ENCODE results near the gene CCDC80. TPM values are rescaled to one million over a fixed set of nuclear protein-coding genes. Genes with fewer than 3 reads are reported as not detected.

The CCDC80 gene
- total and polyA plus RNA-seq, 9 of the 15 experiments (the other 6 are each of a cell fraction or from before 2014, with no cell fraction given), result 0.17 to 2.0 (median 1.1) TPM

DNA sequence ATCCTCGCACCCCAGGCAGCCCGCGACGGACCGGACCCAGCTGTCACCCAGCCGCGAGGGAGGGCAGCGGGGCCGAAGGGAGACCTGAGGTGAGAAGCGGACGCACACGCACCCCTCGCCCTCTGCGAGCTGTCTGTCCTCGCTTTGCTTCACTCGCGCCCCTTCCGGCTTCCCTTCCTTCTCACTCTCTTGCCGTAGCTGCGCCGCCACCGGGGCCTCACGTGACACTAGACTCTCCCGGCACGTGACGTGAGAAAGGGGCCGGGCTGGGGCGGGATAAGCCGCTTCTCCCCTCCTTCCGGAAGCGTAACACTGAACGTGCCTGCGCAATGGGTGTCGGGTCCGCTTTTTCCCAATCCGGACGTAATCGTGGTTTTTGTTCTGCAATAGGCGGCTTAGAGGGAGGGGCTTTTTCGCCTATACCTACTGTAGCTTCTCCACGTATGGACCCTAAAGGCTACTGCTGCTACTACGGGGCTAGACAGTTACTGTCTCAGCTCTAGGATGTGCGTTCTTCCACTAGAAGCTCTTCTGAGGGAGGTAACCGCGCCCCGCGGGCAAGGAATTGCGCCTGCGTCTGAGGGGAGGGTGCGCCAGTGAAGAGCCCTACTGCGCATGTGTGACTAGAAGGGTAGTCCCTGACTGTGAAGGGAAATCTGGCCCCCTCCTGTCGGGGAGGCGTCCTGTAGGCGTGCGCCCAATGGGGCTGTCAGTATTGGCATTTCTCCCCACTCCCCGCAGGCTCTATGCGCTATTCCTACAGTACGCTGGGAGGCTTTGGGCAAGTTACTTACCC is 79.0 kb downstream of the CCDC80 start, which contains the start of the genes ATG3 and SLC35A5 (continued):
- TF ChIP-seq LCOR (CRISPR knock-in tag; IDR thresholded peaks at IDR 0.05), result peak; percentile 51; the same call in 1 of the 2 replicates
- TF ChIP-seq CREBBP (IDR thresholded peaks at IDR 0.05; ENCODE audit: low read depth, low read length), result no peak
- TF ChIP-seq, protein P1, sequence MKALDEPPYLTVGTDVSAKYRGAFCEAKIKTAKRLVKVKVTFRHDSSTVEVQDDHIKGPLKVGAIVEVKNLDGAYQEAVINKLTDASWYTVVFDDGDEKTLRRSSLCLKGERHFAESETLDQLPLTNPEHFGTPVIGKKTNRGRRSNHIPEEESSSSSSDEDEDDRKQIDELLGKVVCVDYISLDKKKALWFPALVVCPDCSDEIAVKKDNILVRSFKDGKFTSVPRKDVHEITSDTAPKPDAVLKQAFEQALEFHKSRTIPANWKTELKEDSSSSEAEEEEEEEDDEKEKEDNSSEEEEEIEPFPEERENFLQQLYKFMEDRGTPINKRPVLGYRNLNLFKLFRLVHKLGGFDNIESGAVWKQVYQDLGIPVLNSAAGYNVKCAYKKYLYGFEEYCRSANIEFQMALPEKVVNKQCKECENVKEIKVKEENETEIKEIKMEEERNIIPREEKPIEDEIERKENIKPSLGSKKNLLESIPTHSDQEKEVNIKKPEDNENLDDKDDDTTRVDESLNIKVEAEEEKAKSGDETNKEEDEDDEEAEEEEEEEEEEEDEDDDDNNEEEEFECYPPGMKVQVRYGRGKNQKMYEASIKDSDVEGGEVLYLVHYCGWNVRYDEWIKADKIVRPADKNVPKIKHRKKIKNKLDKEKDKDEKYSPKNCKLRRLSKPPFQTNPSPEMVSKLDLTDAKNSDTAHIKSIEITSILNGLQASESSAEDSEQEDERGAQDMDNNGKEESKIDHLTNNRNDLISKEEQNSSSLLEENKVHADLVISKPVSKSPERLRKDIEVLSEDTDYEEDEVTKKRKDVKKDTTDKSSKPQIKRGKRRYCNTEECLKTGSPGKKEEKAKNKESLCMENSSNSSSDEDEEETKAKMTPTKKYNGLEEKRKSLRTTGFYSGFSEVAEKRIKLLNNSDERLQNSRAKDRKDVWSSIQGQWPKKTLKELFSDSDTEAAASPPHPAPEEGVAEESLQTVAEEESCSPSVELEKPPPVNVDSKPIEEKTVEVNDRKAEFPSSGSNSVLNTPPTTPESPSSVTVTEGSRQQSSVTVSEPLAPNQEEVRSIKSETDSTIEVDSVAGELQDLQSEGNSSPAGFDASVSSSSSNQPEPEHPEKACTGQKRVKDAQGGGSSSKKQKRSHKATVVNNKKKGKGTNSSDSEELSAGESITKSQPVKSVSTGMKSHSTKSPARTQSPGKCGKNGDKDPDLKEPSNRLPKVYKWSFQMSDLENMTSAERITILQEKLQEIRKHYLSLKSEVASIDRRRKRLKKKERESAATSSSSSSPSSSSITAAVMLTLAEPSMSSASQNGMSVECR (CRISPR knock-in tag; IDR thresholded peaks at IDR 0.05), result peak; percentile 88
- TF ChIP-seq ZFX (CRISPR knock-in tag; IDR thresholded peaks at IDR 0.05), result peak; percentile 35; the same call in 1 of the 2 replicates
- TF ChIP-seq ZNF584 (CRISPR knock-in tag; IDR thresholded peaks at IDR 0.05; ENCODE audit: low read depth), result no peak
- peak; percentile 84 for TF ChIP-seq MTA3 (IDR thresholded peaks at IDR 0.05; ENCODE audit: borderline replicate concordance)
- no peak for TF ChIP-seq ZNF449 (CRISPR knock-in tag; IDR thresholded peaks at IDR 0.05)
- TF ChIP-seq REST (IDR thresholded peaks at IDR 0.05; ENCODE audit: borderline replicate concordance), result peak; percentile 96
- TF ChIP-seq REST (CRISPR knock-in tag; IDR thresholded peaks at IDR 0.05; ENCODE audit: low read depth), result no peak
- TF ChIP-seq KDM5B (IDR thresholded peaks at IDR 0.05; ENCODE audit: insufficient replicate concordance, low read depth, low read length), result peak; percentile 64
- no peak for TF ChIP-seq U2AF2 (optimal IDR thresholded peaks at IDR 0.05; ENCODE audit: low read depth, low read length)
- peak; percentile 39; the same call in 1 of the 2 replicates for TF ChIP-seq POLR2AphosphoS5 (IDR thresholded peaks at IDR 0.05; ENCODE audit: control insufficient read depth, insufficient read depth, low read depth, low read length)

Measured in K562 (cell line).